HG02678 (cell line): Measurements from ENCODE around the gene SLC29A4.
"Not testable (repeated sequence)": the region's sequence is repeated elsewhere in the genome, so short reads cannot be mapped to it uniquely, and the experiment has no call there.

Experiments used
- ATAC-seq: cut with Tn5 transposase; IDR thresholded peaks from one replicate; pipeline ENCODE4 v1.9.1; 2021; ENCODE audit warnings: mild to moderate bottlenecking, moderate library complexity; ENCODE audit not compliant: unreplicated experiment

Gene SLC29A4

GRCh38 chr7:5282543-5283316 is at the start of gene SLC29A4:
Gene SLC29A4, plus strand, starts transcription at chr7:5282943. Its CDS starts 4,874 bp downstream, at chr7:5287817.
- no peak for ATAC-seq

GRCh38 chr7:5234852-5235831 is 47.6 kb upstream of the SLC29A4 start:
- ATAC-seq = peak; percentile 32

- ATAC-seq = no peak
Measured at GRCh38 chr7:5237286-5237685, 45.5 kb upstream of the SLC29A4 start.

GRCh38 chr7:5238500-5238899 is 44.2 kb upstream of the SLC29A4 start:
- ATAC-seq = no peak

- no peak for ATAC-seq
Measured at GRCh38 chr7:5243261-5243660, 39.5 kb upstream of the SLC29A4 start.

- ATAC-seq = no peak
Measured at GRCh38 chr7:5248201-5248885, 34.4 kb upstream of the SLC29A4 start.

GRCh38 chr7:5250787-5251186 is 32.0 kb upstream of the SLC29A4 start:
- not testable (repeated sequence) for ATAC-seq

GRCh38 chr7:5253529-5253928 is 29.2 kb upstream of the SLC29A4 start:
- not testable (repeated sequence) for ATAC-seq

- ATAC-seq = not testable (repeated sequence)
Measured at GRCh38 chr7:5254371-5254770, 28.4 kb upstream of the SLC29A4 start.

- ATAC-seq = no peak
Measured at GRCh38 chr7:5255832-5256231, 26.9 kb upstream of the SLC29A4 start.

- not testable (repeated sequence) for ATAC-seq
Measured at GRCh38 chr7:5260530-5261068, 22.1 kb upstream of the SLC29A4 start.

GRCh38 chr7:5263066-5263465 is 19.7 kb upstream of the SLC29A4 start:
- ATAC-seq = not testable (repeated sequence)

GRCh38 chr7:5265320-5266190 is 17.2 kb upstream of the SLC29A4 start:
- no peak for ATAC-seq

- no peak for ATAC-seq
Measured at GRCh38 chr7:5266191-5267028, 16.3 kb upstream of the SLC29A4 start.

- not testable (repeated sequence) for ATAC-seq
Measured at GRCh38 chr7:5267829-5268228, 14.9 kb upstream of the SLC29A4 start.

GRCh38 chr7:5269992-5270657 is 12.6 kb upstream of the SLC29A4 start:
- ATAC-seq = not testable (repeated sequence)

GRCh38 chr7:5270788-5271187 is 12.0 kb upstream of the SLC29A4 start:
- no peak for ATAC-seq

GRCh38 chr7:5273831-5274405 is 8.8 kb upstream of the SLC29A4 start:
- not testable (repeated sequence) for ATAC-seq
